ENCODE results near the gene PLEKHJ1.
"Not testable (repeated sequence)": the region's sequence is repeated elsewhere in the genome, so short reads cannot be mapped to it uniquely, and the experiment has no call there.

The PLEKHJ1 gene

GRCh38 chr19:2236314-2237050 is at the start of gene PLEKHJ1, which contains the start of gene SF3A2:
Gene PLEKHJ1 (minus strand): TSS chr19:2236329. CDS start chr19:2236248, 81 bp downstream.
Gene SF3A2 (plus strand): TSS chr19:2236824. CDS start chr19:2243419, 6,595 bp downstream.
- Mint-ChIP-seq H3K9me3 (ENCODE audit: low read depth) (no peaks in the 10 kb centered on the region), H3K27me3 (no peaks in the 10 kb centered on the region), H3K4me1 (ENCODE audit: low read depth) (peaks cover 57% of the 10 kb centered on the region), H3K27ac (peak within 1 kb of the TSS; percentile 99), H3K4me3 (peak within 1 kb of the TSS; percentile 99), H3K36me3 (peaks cover 12% of the 10 kb centered on the region)

DNA sequence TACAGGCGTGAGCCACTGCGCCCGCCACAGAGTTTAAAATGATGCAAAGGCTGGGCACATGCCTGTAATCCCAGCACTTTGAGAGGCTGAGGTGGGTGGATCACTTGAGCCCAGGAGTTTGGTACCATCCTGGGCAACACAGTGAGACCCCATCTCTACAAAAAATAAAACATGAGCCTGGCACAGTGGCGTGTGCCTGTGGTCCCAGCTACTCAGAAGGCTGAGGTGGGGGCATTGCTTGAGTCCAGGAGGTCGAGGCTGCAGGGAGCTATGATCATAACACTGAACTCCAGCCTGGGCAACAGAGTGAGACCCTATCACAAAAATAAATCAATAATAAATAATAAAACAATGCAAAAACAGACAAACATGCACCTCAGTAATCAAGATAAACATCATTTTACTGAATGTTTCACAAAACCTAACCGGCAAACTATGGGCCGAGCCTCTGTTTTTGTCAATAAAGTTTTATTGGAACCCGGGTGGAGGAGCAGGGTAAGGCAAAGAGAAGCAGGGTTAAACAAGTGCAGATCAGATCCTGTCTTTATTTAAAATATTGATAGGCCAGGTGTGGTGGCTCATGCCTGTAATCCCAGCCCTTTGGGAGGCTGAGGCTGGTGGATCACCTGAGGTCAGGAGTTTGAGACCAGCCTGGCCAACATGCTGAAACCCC is 47.8 kb upstream of the PLEKHJ1 start:
- no peak overlapping the region for H3K27ac Mint-ChIP-seq

DNA sequence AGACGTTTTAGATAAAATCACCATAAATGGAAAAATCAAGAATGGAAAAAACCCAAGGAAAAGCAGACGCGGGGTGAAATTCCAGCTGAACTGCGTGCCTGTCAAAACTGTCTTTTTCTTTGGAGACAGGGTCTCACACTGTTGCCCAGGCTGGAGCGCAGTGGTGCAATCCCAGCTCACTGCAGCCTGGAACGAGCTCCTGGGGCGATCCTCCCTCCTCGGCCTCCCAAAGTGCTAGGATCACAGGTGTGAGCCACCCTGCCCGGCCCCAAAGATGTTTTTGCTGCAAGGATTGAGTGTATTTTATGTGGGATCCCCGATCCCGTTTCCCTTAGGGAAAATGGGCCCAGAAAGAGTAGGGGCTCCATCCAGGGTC is 46.7 kb upstream of the PLEKHJ1 start:
- H3K27ac Mint-ChIP-seq = peak overlapping the region; percentile 6
- H3K4me1 Mint-ChIP-seq (ENCODE audit: low read depth) = peaks cover 7% of the 10 kb centered on the region
- H3K27me3 Mint-ChIP-seq = no peaks in the 10 kb centered on the region

More for the DNA sequence above, 47.8 kb upstream of the PLEKHJ1 start:
- no peaks in the 10 kb centered on the region for H3K9me3 Mint-ChIP-seq (ENCODE audit: low read depth)
- H3K4me3 Mint-ChIP-seq = no peak overlapping the region
- peaks cover 14% of the 10 kb centered on the region for H3K4me1 Mint-ChIP-seq (ENCODE audit: low read depth)
- H3K36me3 Mint-ChIP-seq = no peaks in the 10 kb centered on the region
- H3K27me3 Mint-ChIP-seq = no peaks in the 10 kb centered on the region

DNA sequence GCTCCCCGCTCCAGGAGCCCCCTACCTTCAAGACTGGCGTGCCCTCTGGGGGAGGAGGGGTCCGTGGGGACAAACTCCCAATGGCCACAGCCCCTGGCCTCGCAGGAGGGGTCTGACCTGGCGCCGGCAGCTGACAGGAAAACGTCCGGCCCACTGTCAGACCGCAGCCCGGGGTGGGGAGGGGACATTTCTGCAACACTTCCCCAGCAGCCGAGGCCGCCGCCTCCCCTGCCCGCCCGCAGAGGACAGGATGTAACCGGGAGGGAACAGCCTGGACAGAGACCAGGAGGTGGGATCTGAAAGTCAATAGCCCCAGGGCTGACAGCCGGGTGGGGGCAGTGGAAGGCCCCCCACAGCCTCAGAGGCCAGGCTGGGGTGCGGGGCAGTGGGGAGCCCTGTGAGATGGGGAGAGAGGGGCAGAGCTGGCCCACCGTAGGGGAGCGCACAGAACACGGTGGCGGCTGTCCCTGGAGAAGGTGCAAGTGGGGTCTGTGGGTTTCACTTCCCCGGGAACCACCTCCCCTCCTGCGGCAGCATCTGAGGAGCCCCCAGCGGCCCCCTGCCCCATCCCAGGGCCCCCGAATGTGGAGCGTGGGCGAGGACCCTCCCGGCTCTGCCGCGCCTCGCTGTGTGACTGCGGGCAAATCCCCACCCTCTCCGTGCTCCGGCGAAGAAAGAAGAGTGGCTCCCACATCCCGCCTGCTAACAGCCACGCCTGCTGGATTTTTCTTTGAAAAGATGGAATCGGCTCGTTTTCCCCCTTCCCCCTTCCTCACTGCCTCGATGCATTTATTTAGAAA is 46.1 kb upstream of the PLEKHJ1 start, which contains the start of gene PEAK3:
TSS of gene PEAK3 (minus strand) at position 114 of the 800 bp plus-strand sequence. CDS start 1,244 bp downstream, outside the sequence.
- peaks cover 7% of the 10 kb centered on the region for H3K4me1 Mint-ChIP-seq (ENCODE audit: low read depth)
- no peaks in the 10 kb centered on the region for H3K27me3 Mint-ChIP-seq
- no peaks in the 10 kb centered on the region for H3K36me3 Mint-ChIP-seq
- peak within 1 kb of the TSS; percentile 57 for H3K4me3 Mint-ChIP-seq
- peak within 1 kb of the TSS; percentile 6 for H3K27ac Mint-ChIP-seq
- no peaks in the 10 kb centered on the region for H3K9me3 Mint-ChIP-seq (ENCODE audit: low read depth)

More for the DNA sequence above, 46.7 kb upstream of the PLEKHJ1 start:
- H3K4me3 Mint-ChIP-seq = peak overlapping the region; percentile 57
- H3K36me3 Mint-ChIP-seq = no peaks in the 10 kb centered on the region
- H3K9me3 Mint-ChIP-seq (ENCODE audit: low read depth) = no peaks in the 10 kb centered on the region

- not testable (repeated sequence) for H3K4me1 Mint-ChIP-seq (ENCODE audit: low read depth); H3K27me3 Mint-ChIP-seq; H3K27ac Mint-ChIP-seq; H3K9me3 Mint-ChIP-seq (ENCODE audit: low read depth); H3K36me3 Mint-ChIP-seq; H3K4me3 Mint-ChIP-seq
These were observed 45.3 kb upstream of the PLEKHJ1 start for GRCh38 chr19:2281265-2282061.

GRCh38 chr19:2280633-2281264 is 44.6 kb upstream of the PLEKHJ1 start:
- H3K27ac Mint-ChIP-seq = no peak overlapping the region
- H3K9me3 Mint-ChIP-seq (ENCODE audit: low read depth) = no peaks in the 10 kb centered on the region
- H3K36me3 Mint-ChIP-seq = no peaks in the 10 kb centered on the region
- H3K4me1 Mint-ChIP-seq (ENCODE audit: low read depth) = peaks cover 7% of the 10 kb centered on the region
- H3K27me3 Mint-ChIP-seq = no peaks in the 10 kb centered on the region
- no peak overlapping the region for H3K4me3 Mint-ChIP-seq

GRCh38 chr19:2278459-2279158 is 42.5 kb upstream of the PLEKHJ1 start:
- Mint-ChIP-seq H3K4me3 (no peak overlapping the region), H3K9me3 (ENCODE audit: low read depth) (no peaks in the 10 kb centered on the region), H3K27ac (no peak overlapping the region), H3K36me3 (no peaks in the 10 kb centered on the region), H3K27me3 (no peaks in the 10 kb centered on the region), H3K4me1 (ENCODE audit: low read depth) (peaks cover 20% of the 10 kb centered on the region)

DNA sequence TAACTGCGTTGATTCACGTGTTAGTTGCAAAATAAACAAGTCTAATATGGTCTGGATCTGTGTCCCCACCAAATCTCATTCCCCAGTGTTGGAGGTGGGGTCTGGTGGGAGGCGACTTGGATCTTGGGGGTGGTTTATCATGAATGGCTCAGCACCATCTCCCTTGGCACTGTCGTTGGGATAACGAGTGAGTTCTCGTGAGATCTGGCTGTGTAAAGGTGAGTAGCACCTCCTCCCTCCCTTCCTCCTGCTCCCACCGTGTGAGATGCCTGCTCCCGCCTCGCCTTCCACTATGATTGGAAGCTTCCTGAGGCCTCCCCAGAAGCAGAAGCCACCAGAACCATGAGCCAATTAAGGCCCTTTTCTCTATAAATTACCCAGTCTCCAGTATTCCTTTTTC is 41.0 kb upstream of the PLEKHJ1 start:
- Mint-ChIP-seq H3K9me3 (ENCODE audit: low read depth) (no peaks in the 10 kb centered on the region), H3K4me3 (no peak overlapping the region), H3K27ac (no peak overlapping the region), H3K4me1 (ENCODE audit: low read depth) (peaks cover 22% of the 10 kb centered on the region), H3K36me3 (no peaks in the 10 kb centered on the region), H3K27me3 (no peaks in the 10 kb centered on the region)

DNA sequence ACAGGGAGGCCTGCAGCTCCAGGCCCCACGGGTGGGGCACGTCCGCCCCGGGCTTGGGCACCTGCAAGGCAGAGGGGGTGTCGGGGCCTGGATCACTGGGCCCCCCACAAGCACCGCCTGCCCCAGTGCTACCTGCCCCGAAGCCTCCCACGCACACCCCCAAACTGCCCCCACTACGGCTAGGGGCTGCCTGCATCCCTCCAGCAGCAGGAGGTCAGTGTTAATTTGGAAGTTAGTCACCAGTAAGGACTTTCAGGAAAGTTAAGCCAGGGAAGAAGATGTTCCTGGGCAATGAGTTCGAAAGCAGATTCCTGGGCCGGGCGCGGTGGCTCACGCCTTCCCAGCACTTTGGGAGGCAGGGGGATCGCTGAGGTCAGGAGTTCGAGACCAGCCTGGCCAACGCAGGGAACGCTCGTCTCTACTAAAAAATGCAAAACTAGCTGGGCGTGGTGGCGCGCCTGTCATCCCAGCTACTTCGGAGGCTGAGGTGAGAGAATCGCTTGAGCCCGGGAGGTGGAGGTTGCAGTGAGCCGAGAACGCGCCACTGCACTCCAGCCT is 40.4 kb upstream of the PLEKHJ1 start:
- H3K4me1 Mint-ChIP-seq (ENCODE audit: low read depth) = peaks cover 24% of the 10 kb centered on the region
- no peaks in the 10 kb centered on the region for H3K9me3 Mint-ChIP-seq (ENCODE audit: low read depth)
- H3K27me3 Mint-ChIP-seq = no peaks in the 10 kb centered on the region
- H3K27ac Mint-ChIP-seq = no peak overlapping the region
- no peak overlapping the region for H3K4me3 Mint-ChIP-seq
- H3K36me3 Mint-ChIP-seq = no peaks in the 10 kb centered on the region

DNA sequence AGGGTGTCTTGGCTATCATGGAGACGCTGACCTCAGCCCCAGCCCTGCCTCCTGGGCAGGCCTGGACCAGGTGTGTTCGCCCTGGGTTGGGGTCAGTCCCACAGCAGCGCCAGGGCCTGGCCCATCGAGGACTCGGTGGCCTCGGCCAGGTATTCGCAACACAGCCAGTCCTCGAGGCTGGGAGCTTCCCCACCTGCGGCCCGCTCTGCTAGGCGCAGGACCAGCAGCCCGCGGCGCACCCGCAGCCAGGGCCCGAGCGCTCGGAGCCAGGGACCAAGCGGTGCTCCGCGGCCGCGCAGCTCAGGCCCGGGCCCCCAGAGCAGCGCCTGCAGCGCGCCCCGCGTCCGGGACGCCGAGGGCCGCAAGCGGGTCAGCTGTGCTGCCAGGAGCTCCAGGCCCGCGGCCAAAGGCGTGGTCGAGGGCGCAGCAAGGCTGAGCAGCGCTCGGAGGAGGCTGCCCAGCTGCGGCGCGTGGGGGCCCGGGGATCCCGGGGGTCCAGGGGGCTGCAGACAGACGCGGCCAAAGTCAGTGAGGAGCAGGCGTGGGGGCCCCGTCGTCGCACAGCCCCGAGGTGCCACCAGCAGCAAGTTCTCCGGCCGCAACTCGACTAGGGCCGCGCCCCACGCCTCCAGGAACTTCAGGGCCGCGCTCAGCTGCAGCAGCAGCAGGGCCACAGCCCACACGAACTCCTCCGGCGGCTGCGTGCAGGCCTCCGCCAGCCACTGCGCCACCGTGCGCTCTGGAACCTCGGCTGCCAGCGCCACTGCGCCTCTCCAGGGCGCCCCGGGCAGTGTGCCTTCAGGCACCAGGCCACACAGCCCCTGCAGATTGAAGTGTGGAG is 39.7 kb upstream of the PLEKHJ1 start:
- no peaks in the 10 kb centered on the region for H3K9me3 Mint-ChIP-seq (ENCODE audit: low read depth)
- H3K36me3 Mint-ChIP-seq = no peaks in the 10 kb centered on the region
- no peaks in the 10 kb centered on the region for H3K27me3 Mint-ChIP-seq
- H3K4me3 Mint-ChIP-seq = no peak overlapping the region
- H3K27ac Mint-ChIP-seq = no peak overlapping the region
- peaks cover 25% of the 10 kb centered on the region for H3K4me1 Mint-ChIP-seq (ENCODE audit: low read depth)

DNA sequence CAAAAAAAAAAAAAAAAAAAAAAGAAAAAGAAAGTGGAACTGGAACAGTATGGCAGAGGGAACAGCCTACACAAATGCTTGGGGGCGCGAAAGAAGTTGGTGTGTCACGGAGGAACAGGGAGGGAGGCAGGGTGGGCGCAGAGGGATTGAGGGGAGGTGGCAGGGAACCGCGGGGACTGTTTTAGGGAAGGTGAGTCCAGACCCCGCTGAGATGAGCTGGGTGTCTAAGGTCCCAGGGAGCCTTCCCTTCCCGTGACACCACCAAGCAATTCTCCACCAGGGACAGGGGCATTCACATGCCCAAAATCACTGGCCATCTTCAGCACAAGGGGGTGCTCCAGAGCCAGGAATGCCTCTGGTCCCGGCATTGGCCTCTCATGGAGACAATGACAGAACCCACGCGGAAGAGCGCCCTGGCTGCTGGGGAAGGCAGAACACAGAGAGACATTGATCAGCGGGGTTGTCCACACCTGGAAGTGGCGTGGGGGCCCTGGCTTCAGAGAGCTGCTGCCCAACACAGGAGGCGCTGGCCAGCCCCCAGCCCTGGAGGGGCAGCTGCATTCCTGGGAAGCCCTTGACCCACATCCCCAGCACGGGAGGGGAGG is 38.9 kb upstream of the PLEKHJ1 start:
- Mint-ChIP-seq H3K9me3 (ENCODE audit: low read depth) (no peaks in the 10 kb centered on the region), H3K4me3 (peak overlapping the region; percentile 46)

GRCh38 chr19:2274185-2274711 is 38.1 kb upstream of the PLEKHJ1 start:
- H3K27me3 Mint-ChIP-seq = no peaks in the 10 kb centered on the region
- no peaks in the 10 kb centered on the region for H3K36me3 Mint-ChIP-seq
- H3K4me1 Mint-ChIP-seq (ENCODE audit: low read depth) = peaks cover 25% of the 10 kb centered on the region
- H3K27ac Mint-ChIP-seq = peak overlapping the region; percentile 80
- peak overlapping the region; percentile 82 for H3K4me3 Mint-ChIP-seq
- H3K9me3 Mint-ChIP-seq (ENCODE audit: low read depth) = no peaks in the 10 kb centered on the region

More for the DNA sequence above, 38.9 kb upstream of the PLEKHJ1 start:
- Mint-ChIP-seq H3K27me3 (no peaks in the 10 kb centered on the region), H3K4me1 (ENCODE audit: low read depth) (peaks cover 25% of the 10 kb centered on the region), H3K36me3 (no peaks in the 10 kb centered on the region), H3K27ac (peak overlapping the region; percentile 54)
